Liver (tissue), 9 donors: ENCODE measurements around the gene ASB1. TPM values are rescaled to one million over a fixed set of nuclear protein-coding genes. Genes with fewer than 3 reads are reported as not detected.

Source experiments
- DNase-seq: peaks from one replicate; pipeline ENCODE4 v3.0.0-alpha.2; 2017; ENCODE audit warnings: low spot score
- H3K27ac ChIP-seq, 2 donors: one replicate each; pipeline ENCODE4 v1.7.0; 2013; ENCODE audit warnings: inconsistent platforms in 2 of 2, low read length in 2 of 2, control low read depth in 1 of 2, low read depth in 1 of 2, mild to moderate bottlenecking in 1 of 2
- H3K27me3 ChIP-seq, 4 donors: one replicate each; pipeline versions ENCODE4 v1.6.1 to v1.7.0; 2013; ENCODE audit warnings: low read length in 3 of 4, inconsistent platforms in 1 of 4, mild to moderate bottlenecking in 1 of 4, moderate library complexity in 1 of 4; ENCODE audit not compliant: control insufficient read depth in 4 of 4, insufficient read depth in 4 of 4
- H3K36me3 ChIP-seq, 4 donors: one replicate each; pipeline versions ENCODE4 v1.6.1 to v1.7.0; 2013; ENCODE audit warnings: low read length in 3 of 4, mild to moderate bottlenecking in 3 of 4, low read depth in 1 of 4, moderate library complexity in 1 of 4; ENCODE audit not compliant: control insufficient read depth in 4 of 4, insufficient read depth in 3 of 4
- H3K4me1 ChIP-seq, 4 donors: one replicate each; pipeline versions ENCODE4 v1.6.1 to v1.7.0; 2013; ENCODE audit warnings: low read length in 3 of 4, mild to moderate bottlenecking in 3 of 4, moderate library complexity in 1 of 4; ENCODE audit not compliant: control insufficient read depth in 4 of 4, insufficient read depth in 4 of 4
- H3K4me3 ChIP-seq, 3 donors: one replicate each; pipeline versions ENCODE4 v1.6.1 to v1.7.0; 2013; ENCODE audit warnings: low read length in 3 of 3, control low read depth in 1 of 3, low read depth in 1 of 3, mild to moderate bottlenecking in 1 of 3
- H3K9ac ChIP-seq, 2 donors: one replicate each; pipeline ENCODE4 v1.7.0; 2013; ENCODE audit warnings: low read length in 2 of 2, mild to moderate bottlenecking in 2 of 2, moderate library complexity in 2 of 2, control low read depth in 1 of 2, low read depth in 1 of 2
- H3K9me3 ChIP-seq, 4 donors: one replicate each; pipeline versions ENCODE4 v1.6.1 to v1.7.0; 2013; ENCODE audit warnings: low read length in 3 of 4; ENCODE audit not compliant: control insufficient read depth in 4 of 4
- EGR1 ChIP-seq, 2 donors: IDR thresholded peaks; 2 replicates each; pipeline ENCODE4 v1.6.1; 2016 to 2018; ENCODE audit warnings: antibody characterized with exemption in 2 of 2, low read depth in 2 of 2
- FOXA1 ChIP-seq: IDR thresholded peaks from 2 replicates; pipeline ENCODE4 v1.6.1; 2016; ENCODE audit warnings: antibody characterized with exemption
- FOXA2 ChIP-seq: IDR thresholded peaks from 2 replicates; pipeline ENCODE4 v1.6.1; 2016; ENCODE audit warnings: antibody characterized with exemption
- GABPA ChIP-seq, 2 donors: IDR thresholded peaks in 1 of 2; conservative IDR thresholded peaks in 1 of 2; 2 replicates each; pipeline ENCODE4 v1.6.1; 2016; ENCODE audit warnings: antibody characterized with exemption in 2 of 2, mild to moderate bottlenecking in 1 of 2, moderate library complexity in 1 of 2
- HNF4A ChIP-seq, 2 donors: conservative IDR thresholded peaks; 2 replicates each; pipeline ENCODE4 v1.6.1; 2016; ENCODE audit warnings: antibody characterized with exemption in 2 of 2, mild to moderate bottlenecking in 2 of 2
- HNF4G ChIP-seq: IDR thresholded peaks from 2 replicates; pipeline ENCODE4 v1.6.1; 2016; ENCODE audit warnings: antibody characterized with exemption
- JUND ChIP-seq, 2 donors: IDR thresholded peaks; 2 replicates each; pipeline ENCODE4 v1.6.1; 2016; ENCODE audit warnings: antibody characterized with exemption in 2 of 2
- NR2F2 ChIP-seq: IDR thresholded peaks from 2 replicates; pipeline ENCODE4 v1.6.1; 2016; ENCODE audit warnings: antibody characterized with exemption
- RAD21 ChIP-seq, 2 donors: IDR thresholded peaks; 2 replicates each; pipeline ENCODE4 v1.6.1; 2016; ENCODE audit warnings: antibody characterized with exemption in 2 of 2, mild to moderate bottlenecking in 2 of 2
- RXRA ChIP-seq, 2 donors: IDR thresholded peaks; 2 replicates each; pipeline ENCODE4 v1.6.1; 2017 to 2018; ENCODE audit warnings: antibody characterized with exemption in 2 of 2, mild to moderate bottlenecking in 1 of 2
- SP1 ChIP-seq: IDR thresholded peaks from 2 replicates; pipeline ENCODE4 v1.6.1; 2018; ENCODE audit warnings: antibody characterized with exemption, mild to moderate bottlenecking
- TAF1 ChIP-seq: conservative IDR thresholded peaks from 2 replicates; pipeline ENCODE4 v1.6.1; 2016; ENCODE audit warnings: antibody characterized with exemption, mild to moderate bottlenecking
- YY1 ChIP-seq: IDR thresholded peaks from 2 replicates; pipeline ENCODE4 v1.6.1; 2016; ENCODE audit warnings: antibody characterized with exemption, mild to moderate bottlenecking
- WGBS: extraction: QIAGEN DNeasy Blood & Tissue Kit; methylation state at CpG from one replicate; pipeline ENCODE4 v1.1.7; 2013; 5-methylcytosine and 5-hydroxymethylcytosine counted together
- polyA plus RNA-seq, 2 donors: library from polyadenylated mRNA; stranded (reverse) in 1 of 2; unstranded in 1 of 2; fragments of 200-250 nt in 1 of 2; fragments of >200 nt in 1 of 2; fragmentation: Nextera tagmentation in 1 of 2; extraction: Ambion mirVana in 1 of 2; gene quantifications; one replicate each; pipeline versions ENCODE4 v1.2.1 to v1.2.3, GENCODE V29; 2013 to 2015
- total RNA-seq, 2 donors: library from RNA; depleted of rRNA; stranded (reverse); fragments of >200 nt; gene quantifications; one replicate each; pipeline ENCODE4 v1.2.3, GENCODE V29; 2014
- TF ChIP-seq, protein P1 (sequence below): IDR thresholded peaks from 2 replicates; pipeline ENCODE4 v1.6.1; 2016; ENCODE audit warnings: antibody characterized with exemption
- TF ChIP-seq, protein P2 (sequence below): IDR thresholded peaks from 2 replicates; pipeline ENCODE4 v1.6.1; 2016; ENCODE audit warnings: antibody characterized with exemption
- TF ChIP-seq, protein P3 (sequence below): fragments of 150-350 bp; IDR thresholded peaks from 2 replicates; pipeline ENCODE4 v1.5.1; 2017; ENCODE audit warnings: improper control_type of control experiment, low read depth, low read length; ENCODE audit not compliant: missing input control
- TF ChIP-seq, protein P4 (sequence below): IDR thresholded peaks from 2 replicates; pipeline ENCODE4 v1.6.1; 2016; ENCODE audit warnings: antibody characterized with exemption
- TF ChIP-seq, protein P5 (sequence below): IDR thresholded peaks from 2 replicates; pipeline ENCODE4 v1.6.1; 2016; ENCODE audit warnings: antibody characterized with exemption, mild to moderate bottlenecking
- donor health status: healthy.
- donor health status: healthy.
- donor health status: healthy.
- donor health status: healthy.
- donor health status: healthy.

Gene ASB1
- total and polyA plus RNA-seq, 4 donors: 6.1 to 15.2 (median 10.5) TPM

DNA sequence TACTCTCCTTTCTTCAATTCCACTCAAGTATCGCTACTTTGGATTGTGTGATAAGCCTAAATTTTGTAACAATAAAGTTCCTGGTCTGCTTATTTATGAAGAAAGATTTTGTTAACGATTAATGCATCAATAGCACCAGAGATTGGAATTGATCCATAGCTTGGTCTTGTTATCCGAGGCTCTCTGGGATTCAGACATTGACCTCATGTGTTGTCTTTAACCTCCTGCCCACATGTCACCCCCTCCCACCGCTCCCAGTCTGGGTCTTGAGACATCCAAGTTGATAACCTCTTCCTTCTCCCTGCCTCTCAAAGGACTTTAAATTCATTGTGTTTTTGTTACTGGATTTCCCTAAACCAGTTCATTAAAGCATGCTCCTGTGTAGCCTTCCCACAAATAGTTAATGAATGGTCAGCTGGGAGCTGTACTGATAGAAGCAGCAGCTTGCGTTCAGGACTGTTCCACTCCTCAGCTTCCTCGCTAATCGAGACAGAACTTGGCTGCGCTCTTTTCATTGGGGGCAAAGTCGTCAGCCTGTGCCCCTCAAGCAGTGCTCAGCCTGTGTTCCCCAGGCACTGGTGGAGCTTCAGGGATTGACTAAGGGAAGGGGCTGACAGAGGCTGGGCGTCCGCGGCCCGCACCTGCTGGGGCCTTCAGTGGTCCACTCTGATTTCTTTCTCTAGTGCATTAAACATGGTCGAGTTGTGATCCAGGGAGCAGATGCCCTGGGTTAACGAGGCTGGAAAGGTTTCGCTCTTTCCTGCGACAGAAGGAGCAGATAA is 18.9 kb downstream of the ASB1 start:
- Histone ChIP-seq H3K4me3 (no peak overlapping the region), H3K27ac (no peak overlapping the region), H3K9me3 (no peaks in the 10 kb centered on the region), H3K36me3 (peaks cover 6 to 31% (median 22%) of the 10 kb centered on the region in 4 donors), H3K27me3 (no peaks in the 10 kb centered on the region), H3K9ac (no peak overlapping the region), H3K4me1 (peaks cover 12 to 29% (median 20%) of the 10 kb centered on the region in 4 donors)
- 82% methylated on average over 17 of the region's 17 CpGs for WGBS
- DNase-seq: no peak
- peak; percentile 47 for TF ChIP-seq HNF4G
- no peak for TF ChIP-seq FOXA2
- TF ChIP-seq RXRA (IDR thresholded peaks at IDR 0.05): peak in 1 of 2 donors; percentile 73
- TF ChIP-seq NR2F2: peak; percentile 21
- no peak for TF ChIP-seq GABPA (IDR thresholded peaks at IDR 0.05 in 1 of 2, conservative IDR thresholded peaks at IDR 0.05 in 1 of 2)
- TF ChIP-seq, protein P1, sequence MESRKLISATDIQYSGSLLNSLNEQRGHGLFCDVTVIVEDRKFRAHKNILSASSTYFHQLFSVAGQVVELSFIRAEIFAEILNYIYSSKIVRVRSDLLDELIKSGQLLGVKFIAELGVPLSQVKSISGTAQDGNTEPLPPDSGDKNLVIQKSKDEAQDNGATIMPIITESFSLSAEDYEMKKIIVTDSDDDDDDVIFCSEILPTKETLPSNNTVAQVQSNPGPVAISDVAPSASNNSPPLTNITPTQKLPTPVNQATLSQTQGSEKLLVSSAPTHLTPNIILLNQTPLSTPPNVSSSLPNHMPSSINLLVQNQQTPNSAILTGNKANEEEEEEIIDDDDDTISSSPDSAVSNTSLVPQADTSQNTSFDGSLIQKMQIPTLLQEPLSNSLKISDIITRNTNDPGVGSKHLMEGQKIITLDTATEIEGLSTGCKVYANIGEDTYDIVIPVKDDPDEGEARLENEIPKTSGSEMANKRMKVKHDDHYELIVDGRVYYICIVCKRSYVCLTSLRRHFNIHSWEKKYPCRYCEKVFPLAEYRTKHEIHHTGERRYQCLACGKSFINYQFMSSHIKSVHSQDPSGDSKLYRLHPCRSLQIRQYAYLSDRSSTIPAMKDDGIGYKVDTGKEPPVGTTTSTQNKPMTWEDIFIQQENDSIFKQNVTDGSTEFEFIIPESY: no peak
- TF ChIP-seq YY1: no peak
- TF ChIP-seq, protein P2, sequence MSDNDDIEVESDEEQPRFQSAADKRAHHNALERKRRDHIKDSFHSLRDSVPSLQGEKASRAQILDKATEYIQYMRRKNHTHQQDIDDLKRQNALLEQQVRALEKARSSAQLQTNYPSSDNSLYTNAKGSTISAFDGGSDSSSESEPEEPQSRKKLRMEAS: no peak
- TF ChIP-seq, protein P3, sequence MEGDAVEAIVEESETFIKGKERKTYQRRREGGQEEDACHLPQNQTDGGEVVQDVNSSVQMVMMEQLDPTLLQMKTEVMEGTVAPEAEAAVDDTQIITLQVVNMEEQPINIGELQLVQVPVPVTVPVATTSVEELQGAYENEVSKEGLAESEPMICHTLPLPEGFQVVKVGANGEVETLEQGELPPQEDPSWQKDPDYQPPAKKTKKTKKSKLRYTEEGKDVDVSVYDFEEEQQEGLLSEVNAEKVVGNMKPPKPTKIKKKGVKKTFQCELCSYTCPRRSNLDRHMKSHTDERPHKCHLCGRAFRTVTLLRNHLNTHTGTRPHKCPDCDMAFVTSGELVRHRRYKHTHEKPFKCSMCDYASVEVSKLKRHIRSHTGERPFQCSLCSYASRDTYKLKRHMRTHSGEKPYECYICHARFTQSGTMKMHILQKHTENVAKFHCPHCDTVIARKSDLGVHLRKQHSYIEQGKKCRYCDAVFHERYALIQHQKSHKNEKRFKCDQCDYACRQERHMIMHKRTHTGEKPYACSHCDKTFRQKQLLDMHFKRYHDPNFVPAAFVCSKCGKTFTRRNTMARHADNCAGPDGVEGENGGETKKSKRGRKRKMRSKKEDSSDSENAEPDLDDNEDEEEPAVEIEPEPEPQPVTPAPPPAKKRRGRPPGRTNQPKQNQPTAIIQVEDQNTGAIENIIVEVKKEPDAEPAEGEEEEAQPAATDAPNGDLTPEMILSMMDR: no peak
- no peak for TF ChIP-seq FOXA1
- TF ChIP-seq, protein P4, sequence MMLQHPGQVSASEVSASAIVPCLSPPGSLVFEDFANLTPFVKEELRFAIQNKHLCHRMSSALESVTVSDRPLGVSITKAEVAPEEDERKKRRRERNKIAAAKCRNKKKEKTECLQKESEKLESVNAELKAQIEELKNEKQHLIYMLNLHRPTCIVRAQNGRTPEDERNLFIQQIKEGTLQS: peak; percentile 25
- TF ChIP-seq TAF1: no peak
- TF ChIP-seq HNF4A (conservative IDR thresholded peaks at IDR 0.05): peak; percentile 10 to 70
- TF ChIP-seq SP1: peak; percentile 60
- TF ChIP-seq, protein P5, sequence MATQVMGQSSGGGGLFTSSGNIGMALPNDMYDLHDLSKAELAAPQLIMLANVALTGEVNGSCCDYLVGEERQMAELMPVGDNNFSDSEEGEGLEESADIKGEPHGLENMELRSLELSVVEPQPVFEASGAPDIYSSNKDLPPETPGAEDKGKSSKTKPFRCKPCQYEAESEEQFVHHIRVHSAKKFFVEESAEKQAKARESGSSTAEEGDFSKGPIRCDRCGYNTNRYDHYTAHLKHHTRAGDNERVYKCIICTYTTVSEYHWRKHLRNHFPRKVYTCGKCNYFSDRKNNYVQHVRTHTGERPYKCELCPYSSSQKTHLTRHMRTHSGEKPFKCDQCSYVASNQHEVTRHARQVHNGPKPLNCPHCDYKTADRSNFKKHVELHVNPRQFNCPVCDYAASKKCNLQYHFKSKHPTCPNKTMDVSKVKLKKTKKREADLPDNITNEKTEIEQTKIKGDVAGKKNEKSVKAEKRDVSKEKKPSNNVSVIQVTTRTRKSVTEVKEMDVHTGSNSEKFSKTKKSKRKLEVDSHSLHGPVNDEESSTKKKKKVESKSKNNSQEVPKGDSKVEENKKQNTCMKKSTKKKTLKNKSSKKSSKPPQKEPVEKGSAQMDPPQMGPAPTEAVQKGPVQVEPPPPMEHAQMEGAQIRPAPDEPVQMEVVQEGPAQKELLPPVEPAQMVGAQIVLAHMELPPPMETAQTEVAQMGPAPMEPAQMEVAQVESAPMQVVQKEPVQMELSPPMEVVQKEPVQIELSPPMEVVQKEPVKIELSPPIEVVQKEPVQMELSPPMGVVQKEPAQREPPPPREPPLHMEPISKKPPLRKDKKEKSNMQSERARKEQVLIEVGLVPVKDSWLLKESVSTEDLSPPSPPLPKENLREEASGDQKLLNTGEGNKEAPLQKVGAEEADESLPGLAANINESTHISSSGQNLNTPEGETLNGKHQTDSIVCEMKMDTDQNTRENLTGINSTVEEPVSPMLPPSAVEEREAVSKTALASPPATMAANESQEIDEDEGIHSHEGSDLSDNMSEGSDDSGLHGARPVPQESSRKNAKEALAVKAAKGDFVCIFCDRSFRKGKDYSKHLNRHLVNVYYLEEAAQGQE: no peak
- no peak for TF ChIP-seq EGR1 (IDR thresholded peaks at IDR 0.05; ENCODE audit: low read depth in 2 of 2)
- TF ChIP-seq JUND (IDR thresholded peaks at IDR 0.05): no peak
- TF ChIP-seq RAD21 (IDR thresholded peaks at IDR 0.05): no peak
